Gastrocnemius medialis (tissue), 4 donors: ENCODE measurements around the gene C1RL.
"Not testable (repeated sequence)": the region's sequence is repeated elsewhere in the genome, so short reads cannot be mapped to it uniquely, and the experiment has no call there.

Experiments used
- CTCF ChIP-seq, 5 experiments: fragments of 450-650 bp in 3 of 5; fragments of 200-600 bp in 2 of 5; sonication (generic) in 2 of 5; IDR thresholded peaks in 4 of 5; conservative IDR thresholded peaks in 1 of 5; 1 replicate in 4 of 5; 2 replicates in 1 of 5; pipeline ENCODE4 v1.5.1; 2016 to 2019; ENCODE audit warnings: antibody characterized with exemption in 5 of 5, mild to moderate bottlenecking in 3 of 5, moderate library complexity in 3 of 5
- POLR2A ChIP-seq, 2 donors: fragments of 450-650 bp; IDR thresholded peaks; one replicate each; pipeline ENCODE4 v1.6.1; 2017; ENCODE audit warnings: antibody characterized with exemption in 2 of 2, mild to moderate bottlenecking in 2 of 2, moderate library complexity in 2 of 2

- not testable (repeated sequence) for TF ChIP-seq CTCF (IDR thresholded peaks at IDR 0.05 in 4 of 5, conservative IDR thresholded peaks at IDR 0.05 in 1 of 5); POLR2A (IDR thresholded peaks at IDR 0.05)
Observed at GRCh38 chr12:7055736-7056135, 53.3 kb downstream of the C1RL start.
